Measurements from ENCODE around the gene GLYATL3.

Gene GLYATL3

DNA sequence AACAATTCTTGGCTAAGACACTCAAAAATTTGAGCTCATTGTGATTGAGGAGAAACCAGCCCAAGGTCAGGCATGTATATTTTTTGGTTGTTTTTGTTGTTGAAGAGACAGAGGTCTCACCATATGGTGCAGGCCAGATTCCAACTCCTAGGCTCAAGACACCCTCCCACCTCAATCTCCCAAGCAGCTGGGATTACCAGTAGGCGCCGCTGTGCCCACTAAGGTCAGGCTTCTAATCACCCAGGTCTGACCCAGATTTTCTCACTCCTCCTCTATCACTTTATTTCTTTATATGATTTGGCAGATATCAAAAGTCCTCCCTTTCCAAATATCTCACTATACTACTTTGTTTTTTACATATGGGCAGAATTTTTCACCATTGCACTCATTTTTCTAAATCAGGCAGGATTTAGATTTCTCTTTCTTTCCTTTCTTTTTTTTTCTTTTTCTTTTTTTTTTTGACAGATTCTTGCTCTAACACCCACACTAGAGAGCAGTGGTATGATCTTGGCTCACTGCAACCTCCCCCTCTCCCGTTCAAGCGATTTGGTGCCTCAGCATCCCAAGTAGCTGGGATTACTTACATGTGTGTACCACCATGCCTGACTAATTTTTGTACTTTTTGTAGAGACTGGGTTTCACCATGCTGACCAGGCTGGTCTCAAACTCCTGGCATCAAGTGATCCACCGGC, 49.0 kb downstream of the GLYATL3 start:
- no peak for DNase-seq

GRCh38 chr6:49549691-49550491, 50.2 kb downstream of the GLYATL3 start:
- no peak for DNase-seq

GRCh38 chr6:49550492-49551077, 50.9 kb downstream of the GLYATL3 start, which contains the start of gene C6orf141:
Gene C6orf141, plus strand, starts transcription at chr6:49550668. Its CDS starts 125 bp downstream, at chr6:49550793.
- DNase-seq = peak in 2 of 3 donors; percentile 11 to 37

DNA sequence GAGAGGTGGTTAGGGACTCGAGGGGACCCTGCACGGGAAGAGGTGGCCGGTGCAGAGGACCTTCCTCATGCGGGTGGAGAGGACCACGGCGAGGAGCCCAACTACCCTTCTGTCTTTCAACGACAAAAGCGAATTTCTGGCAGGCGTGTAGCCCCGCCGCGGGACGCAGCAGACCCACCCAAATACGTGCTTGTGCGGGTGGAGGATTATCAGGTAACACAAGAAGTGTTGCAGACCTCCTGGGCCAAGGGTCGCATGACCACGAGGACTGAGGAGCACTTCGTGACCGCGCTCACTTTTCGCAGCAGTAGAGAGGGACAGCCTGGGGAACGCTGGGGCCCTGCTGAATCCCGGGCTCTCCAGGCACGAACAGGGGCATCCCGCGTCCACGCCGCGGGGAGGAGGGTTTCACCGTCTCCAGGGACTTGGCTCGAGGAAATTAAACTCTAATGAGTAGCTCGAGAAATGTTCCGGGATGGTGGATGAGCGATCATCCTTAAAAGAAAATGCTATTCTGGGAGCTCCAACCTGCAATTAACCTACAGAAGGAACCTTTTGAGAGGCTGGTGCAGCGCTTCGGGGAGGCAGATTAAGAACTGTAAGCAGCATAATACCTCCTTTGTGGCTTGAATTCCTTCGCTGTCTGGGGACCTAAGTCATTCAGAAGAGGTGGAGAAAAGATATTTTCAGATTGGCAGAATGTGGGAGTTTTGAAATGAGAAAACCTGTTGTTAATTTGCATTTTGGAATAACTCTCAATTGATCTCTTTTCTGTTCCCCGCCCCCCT, 51.5 kb downstream of the GLYATL3 start:
- peak in 2 of 3 donors; percentile 6 to 33 for DNase-seq

GRCh38 chr6:49551866-49552129, 52.1 kb downstream of the GLYATL3 start:
- DNase-seq = peak; percentile 47 to 63 (median 58)

- DNase-seq = no peak
These were observed 52.9 kb downstream of the GLYATL3 start for GRCh38 chr6:49552596-49552995.

- no peak for DNase-seq
These were observed 53.7 kb downstream of the GLYATL3 start for GRCh38 chr6:49553384-49553783.

DNA sequence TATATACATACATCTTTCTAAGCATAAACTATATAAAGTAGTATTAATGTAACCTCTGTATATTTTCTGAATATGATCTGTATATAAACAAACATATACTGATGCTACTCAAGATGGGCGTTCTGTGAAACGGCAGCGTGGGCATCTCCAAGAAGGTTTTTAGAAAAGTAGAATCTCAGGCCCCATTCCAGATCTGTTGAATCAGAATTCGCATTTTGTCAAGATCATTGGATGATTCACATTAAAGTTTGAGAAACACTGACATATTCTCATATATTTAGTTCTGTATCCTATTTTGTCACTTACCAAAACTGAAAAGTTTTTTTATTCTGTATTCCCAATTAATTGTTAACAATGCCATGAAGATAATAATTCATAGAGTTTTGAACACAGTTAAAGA, 56.2 kb downstream of the GLYATL3 start:
- DNase-seq = no peak

GRCh38 chr6:49556429-49556837, 56.7 kb downstream of the GLYATL3 start:
- DNase-seq = peak; percentile 54 to 63 (median 58)

GRCh38 chr6:49557177-49557576, 57.5 kb downstream of the GLYATL3 start:
- DNase-seq = no peak

- no peak for DNase-seq
These were observed 58.5 kb downstream of the GLYATL3 start for GRCh38 chr6:49558238-49558637.

- DNase-seq = no peak
These were observed 63.5 kb downstream of the GLYATL3 start for GRCh38 chr6:49563006-49563886.

- no peak for DNase-seq
These were observed 64.8 kb downstream of the GLYATL3 start for GRCh38 chr6:49564552-49564951.

GRCh38 chr6:49565261-49565660, 65.5 kb downstream of the GLYATL3 start:
- DNase-seq = no peak

- DNase-seq = no peak
These were observed 66.1 kb downstream of the GLYATL3 start for GRCh38 chr6:49565855-49566254.

- DNase-seq = no peak
These were observed 70.9 kb downstream of the GLYATL3 start for GRCh38 chr6:49570474-49571079.

DNA sequence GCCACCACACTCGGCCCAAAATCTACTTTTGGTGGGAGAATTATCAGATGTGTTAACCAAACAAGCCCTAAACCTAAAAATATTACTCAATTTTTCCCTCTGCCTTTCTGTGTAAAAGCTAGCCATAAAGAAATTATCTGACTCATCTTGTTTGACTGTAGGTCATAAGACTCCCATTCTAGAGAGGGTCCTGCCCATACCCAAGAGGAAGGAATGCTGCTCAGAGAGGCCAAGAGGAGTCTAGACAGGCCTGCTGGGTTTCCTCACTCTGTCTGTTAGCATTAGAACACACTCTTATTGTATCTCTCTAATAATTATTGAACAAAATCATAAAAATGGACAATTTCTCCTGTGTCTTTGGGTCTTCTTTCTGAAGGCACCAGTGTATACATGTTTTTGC, 76.9 kb downstream of the GLYATL3 start:
- no peak for DNase-seq
